ENCODE measurements around the gene DGCR6.
"Not testable (repeated sequence)": the region's sequence is repeated elsewhere in the genome, so short reads cannot be mapped to it uniquely, and the experiment has no call there.

DGCR6 gene

DNA sequence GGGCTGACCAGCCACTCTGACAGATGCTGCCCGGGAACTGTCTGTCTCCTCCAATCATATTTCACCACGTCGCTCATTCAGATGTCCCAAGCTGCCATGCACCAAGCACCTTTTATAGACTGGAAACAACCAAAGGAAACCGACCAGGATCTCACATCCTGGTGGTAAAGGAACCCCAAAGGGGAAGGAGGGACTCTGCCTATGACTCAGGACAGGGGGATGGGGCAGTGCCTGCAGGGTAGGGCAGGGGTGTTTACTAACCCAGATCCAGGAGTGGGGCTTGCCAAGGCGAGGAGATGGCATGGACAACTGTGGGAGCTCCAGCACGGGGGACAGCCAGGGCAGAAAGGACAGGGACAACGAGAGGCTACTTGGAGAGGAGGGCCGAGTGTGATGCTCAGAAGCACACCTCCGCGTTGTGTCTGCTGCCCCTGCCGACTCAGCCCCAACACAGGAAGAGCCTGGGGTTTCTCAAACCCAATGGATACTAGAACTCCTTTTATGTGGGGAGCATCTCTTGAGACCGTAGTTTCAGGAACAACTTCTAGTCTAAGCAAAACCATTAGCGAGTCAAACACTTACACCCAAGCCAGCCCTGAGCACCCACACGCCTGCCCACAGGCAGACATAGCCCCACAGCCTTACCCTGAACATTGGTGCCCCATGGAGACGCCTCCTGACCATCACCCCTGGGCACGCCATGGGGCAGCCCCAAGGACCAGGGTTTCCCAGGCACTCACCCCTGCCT lies 26.0 kb downstream of the DGCR6 start:
- no peak for DNase-seq

DNA sequence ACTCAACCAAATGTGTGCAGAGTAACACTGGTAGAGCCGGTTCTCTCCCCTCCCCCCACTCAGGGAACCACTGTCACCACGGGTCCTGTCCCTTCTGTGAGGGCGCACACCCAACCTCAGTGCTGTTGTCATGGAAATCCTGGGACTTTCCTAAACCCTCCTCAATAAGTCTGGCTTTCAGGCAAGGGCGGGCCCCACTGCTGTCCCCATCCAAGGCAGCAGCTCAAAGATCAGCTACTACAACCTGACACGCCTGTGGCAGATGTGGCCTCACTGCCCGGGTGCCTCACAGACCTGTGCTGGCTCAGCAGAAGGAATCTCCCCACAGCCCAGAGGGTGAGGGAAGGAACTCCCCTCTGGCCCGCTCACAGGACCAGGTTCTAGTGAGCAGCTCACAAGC lies 27.8 kb downstream of the DGCR6 start:
- no peak for DNase-seq

DNA sequence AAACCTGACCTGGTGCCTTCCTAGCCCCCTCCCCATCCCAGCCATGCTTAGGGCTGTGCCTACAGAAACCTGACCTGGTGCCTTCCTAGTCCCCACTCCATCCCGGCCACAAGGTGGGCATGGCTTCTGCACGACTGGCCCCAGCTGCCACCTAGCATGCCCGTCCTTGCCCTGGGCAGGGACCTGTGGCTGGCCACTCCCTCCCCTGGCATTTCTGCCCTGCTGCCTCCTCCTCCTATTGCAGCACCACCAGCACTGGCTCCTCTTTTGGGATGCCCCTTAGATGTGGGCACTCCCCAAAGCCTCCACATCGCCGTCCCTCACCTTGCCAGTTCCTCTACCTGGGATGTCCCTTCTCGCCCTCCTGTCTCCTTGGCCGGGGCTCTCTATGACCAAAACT lies 28.6 kb downstream of the DGCR6 start:
- not testable (repeated sequence) for DNase-seq

DNA sequence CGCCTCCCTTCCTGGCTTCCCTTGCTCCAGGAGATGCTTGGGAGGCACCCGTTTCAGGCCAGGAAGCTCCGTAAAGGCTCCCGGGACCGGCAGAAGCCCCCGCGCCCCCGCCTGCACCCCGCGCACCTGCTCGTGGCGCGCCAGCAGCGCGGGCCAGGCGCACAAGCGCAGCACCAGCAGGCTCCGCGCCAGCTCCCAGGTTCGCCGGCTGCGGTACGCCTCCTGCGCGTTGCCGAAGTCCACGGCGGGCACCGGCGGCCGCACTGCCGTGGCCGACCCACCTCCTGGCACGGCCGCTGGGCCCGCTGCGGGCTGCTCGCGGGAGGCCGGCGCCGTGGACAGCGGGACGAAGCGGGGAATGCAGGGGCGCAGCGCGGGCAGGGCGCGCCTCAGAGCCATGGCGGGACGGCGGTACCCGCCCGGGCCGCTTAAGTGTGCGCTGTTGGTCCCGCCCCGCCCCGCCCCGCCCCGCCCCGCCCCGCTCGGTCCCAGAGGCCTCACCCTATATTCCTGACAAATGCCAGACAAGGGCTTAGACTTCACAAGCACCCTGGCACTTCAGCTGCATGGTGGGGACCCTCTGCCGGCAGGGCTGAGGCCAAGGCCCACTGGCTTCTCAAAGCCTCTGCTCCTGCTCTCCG lies 29.9 kb downstream of the DGCR6 start, which contains the start of gene PRODH:
TSS of gene PRODH (minus strand) at position 405 of the 641 bp plus-strand sequence. CDS start at position 399, 6 bp downstream.
- no peak for DNase-seq

- not testable (repeated sequence) for DNase-seq
Observed at GRCh38 chr22:18938691-18939090, 32.6 kb downstream of the DGCR6 start.

- not testable (repeated sequence) for DNase-seq
Observed at GRCh38 chr22:18947105-18947504, 41.0 kb downstream of the DGCR6 start.

- DNase-seq = no peak
Observed at GRCh38 chr22:18947905-18948304, 41.8 kb downstream of the DGCR6 start.

DNA sequence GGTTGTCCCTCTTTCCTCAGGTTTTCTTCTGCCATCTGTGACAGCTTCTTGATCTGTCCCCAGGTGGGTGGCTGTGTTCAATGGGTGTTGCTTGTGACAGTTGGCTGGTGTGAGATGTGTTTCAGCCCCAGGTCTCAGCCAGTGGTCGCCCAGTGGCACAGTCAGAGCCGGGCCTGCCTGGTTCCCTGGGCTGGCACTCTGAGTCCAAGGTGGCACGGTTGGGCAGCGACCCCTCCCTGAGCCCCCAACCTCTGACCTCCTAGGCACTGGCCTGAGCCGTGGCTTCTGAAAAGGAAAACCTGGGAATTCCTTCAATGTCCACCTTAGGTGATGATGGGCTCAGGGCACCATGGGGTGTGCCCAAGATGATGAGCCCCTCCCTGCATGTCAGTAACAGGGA lies 44.0 kb downstream of the DGCR6 start:
- no peak for DNase-seq

GRCh38 chr22:18952022-18952421 lies 45.9 kb downstream of the DGCR6 start:
- no peak for DNase-seq

GRCh38 chr22:18953128-18953527 lies 47.0 kb downstream of the DGCR6 start:
- DNase-seq = not testable (repeated sequence)

GRCh38 chr22:18954303-18954989 lies 48.3 kb downstream of the DGCR6 start:
- DNase-seq = not testable (repeated sequence)

DNA sequence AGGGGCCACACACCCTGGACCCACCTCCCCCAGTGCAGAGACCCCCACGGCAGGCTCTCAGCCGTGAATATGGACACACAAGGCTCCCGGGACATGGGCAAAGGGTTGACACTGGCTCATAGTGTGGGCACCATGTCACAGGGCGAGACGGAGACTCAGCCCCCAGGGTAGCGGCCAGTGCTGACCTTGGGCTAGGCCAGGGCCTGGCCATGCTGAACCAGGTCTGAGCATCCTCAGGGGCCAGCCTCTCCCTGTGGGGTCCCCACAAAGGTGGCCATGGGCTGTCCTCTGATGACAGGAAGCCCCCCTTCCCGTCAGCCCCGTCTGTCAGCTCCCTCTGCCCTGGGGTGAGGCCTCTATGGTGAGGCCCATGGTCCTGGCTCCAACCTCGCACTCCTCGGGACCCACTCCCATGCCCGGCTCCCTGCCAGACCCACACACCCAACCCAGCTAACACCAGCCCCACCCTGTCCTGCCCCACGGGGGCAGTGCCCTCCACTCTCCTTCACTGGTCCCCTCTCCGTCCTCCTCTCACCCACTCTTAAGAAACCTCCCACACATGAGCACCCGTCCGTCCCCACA lies 49.0 kb downstream of the DGCR6 start:
- DNase-seq = no peak

DNA sequence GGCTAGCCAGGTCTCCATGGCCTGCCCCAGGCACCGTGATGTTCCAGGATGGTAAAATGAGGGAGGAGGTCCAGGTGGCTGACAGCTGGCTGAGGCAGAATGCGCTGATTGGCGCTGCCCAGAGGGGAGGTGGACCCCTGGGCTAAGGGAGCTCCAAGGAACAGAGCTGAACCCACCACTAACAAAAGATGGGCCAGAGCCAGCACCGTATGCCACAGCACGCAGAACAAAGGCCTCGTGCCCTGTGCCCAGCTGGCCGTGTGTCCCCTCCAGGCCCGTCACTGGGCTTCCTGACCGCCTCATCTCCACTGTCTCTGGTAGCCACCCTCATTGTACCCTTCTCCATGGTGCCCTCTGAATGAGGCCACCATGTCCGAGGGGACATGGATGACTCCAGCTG lies 49.6 kb downstream of the DGCR6 start:
- DNase-seq = no peak

- not testable (repeated sequence) for DNase-seq
Observed at GRCh38 chr22:18956121-18956895, 50.2 kb downstream of the DGCR6 start.

DNA sequence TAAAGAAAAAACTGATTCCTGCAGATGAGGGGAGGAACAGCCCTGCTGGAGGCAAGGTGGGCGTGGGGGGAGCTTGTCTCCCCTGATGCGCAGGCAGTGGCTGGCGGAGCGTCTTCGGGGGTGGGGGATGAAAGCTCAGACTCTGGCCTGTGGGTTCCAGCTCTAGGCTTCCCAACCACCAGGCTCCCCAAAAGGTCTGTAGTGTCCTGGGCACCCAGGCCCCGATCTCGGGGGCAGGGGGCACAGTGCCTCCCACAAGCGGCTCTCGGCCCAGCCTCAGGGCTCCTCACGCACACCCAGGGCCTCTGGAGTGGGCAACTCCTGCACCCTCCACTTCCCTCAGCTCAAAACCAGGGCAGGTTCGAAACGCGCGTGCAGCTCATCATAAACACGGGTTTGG lies 50.8 kb downstream of the DGCR6 start:
- DNase-seq = not testable (repeated sequence)

DNA sequence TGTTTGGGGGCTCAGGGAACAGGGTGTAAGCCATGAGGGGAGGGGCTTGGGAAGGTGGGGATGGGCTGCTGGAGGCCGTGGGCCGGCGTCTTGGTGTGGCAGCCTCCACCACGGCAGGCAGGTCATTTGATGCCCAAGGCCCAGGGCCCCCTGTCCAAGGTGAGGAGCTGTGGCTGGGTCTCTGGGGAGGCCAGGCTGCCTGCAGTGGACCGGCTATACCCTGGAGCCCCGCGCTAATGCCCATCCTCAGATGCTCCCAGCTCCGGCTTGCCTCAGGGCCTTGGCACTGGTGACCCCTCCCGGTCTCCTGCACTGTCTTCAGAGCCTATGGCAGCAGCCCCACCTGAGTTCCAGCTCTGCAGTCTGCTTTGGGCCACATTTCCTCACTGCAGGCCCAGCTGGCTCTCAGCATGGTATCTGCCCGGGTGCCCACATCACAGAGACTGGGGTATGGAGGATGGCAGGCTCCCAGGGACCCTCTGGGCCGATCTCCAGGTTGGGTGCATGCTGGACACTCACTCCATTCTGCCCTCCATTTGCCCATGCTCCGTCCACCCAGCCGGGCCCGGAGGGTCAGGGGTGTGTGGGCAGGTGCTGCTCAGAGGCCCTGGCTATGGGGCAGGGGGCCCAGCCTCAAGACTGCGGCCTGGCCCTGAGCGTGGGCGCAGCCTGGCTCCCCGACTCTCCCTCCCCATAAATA lies 51.7 kb downstream of the DGCR6 start:
- DNase-seq = not testable (repeated sequence)

DNA sequence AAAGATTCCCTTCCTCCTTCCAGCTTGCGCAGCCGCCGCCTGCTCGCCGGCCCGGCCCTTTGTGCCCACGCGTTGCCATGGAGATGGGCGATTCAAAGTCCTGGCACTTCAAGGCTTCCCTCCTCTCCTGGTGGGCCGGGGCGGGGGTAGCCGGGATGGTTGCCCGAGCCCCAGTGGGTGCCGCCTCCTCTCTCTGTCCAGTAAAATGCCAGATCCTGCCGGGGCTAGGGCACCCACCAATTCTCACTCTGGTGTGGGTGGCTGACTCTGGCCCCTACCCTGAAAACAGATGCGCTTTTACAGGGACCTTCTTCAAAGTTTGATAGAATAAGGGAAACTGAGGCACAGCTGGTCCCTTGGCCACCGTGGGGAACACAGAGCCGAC lies 52.2 kb downstream of the DGCR6 start:
- DNase-seq = not testable (repeated sequence)

DNA sequence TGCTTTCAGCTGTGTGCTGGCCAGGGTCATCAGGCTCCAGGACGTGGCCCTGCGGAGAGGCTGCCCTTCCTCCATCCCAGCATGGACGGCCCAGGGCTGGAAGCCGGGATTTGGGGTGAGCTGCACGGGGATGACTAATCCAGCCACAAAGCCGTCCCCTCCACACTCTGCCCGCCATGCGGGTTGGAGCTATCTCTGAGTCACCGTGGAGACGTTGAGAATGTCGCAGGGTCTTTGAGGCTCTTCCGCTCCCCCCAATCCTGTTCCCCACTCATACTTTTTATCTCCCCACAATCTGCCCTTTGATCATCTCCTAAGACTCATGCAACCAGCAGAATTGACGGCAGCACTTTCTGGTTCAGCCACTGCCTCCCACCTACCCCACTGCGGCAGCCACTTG lies 52.6 kb downstream of the DGCR6 start:
- DNase-seq = not testable (repeated sequence)

GRCh38 chr22:18959266-18959665 lies 53.1 kb downstream of the DGCR6 start:
- not testable (repeated sequence) for DNase-seq

- DNase-seq = not testable (repeated sequence)
Observed at GRCh38 chr22:18959741-18960140, 53.6 kb downstream of the DGCR6 start.

GRCh38 chr22:18960166-18960820 lies 54.2 kb downstream of the DGCR6 start:
- not testable (repeated sequence) for DNase-seq

All from DMS79 (cell line).